Stimulated activated CD4-positive, alpha-beta T cell treated with anti-CD3 and anti-CD28 coated beads, Interleukin-2, amount 100 ng/mL, for 48 hours (primary cell): ENCODE data around the gene HS3ST3B1.
A peak's percentile ranks its signal among the peaks of the same experiment; 100 is the strongest.

Source experiments
- DNase-seq, 2 donors: peaks; one replicate each; pipeline ENCODE4 v3.0.0-alpha.2; 2020

Gene HS3ST3B1

GRCh38 chr17:14355556-14355955 is 54.7 kb downstream of the HS3ST3B1 start:
- no peak for DNase-seq

- DNase-seq: peak in 1 of 2 donors; percentile 17
Observed at GRCh38 chr17:14359163-14360020, 58.5 kb downstream of the HS3ST3B1 start.

- no peak for DNase-seq
Observed at GRCh38 chr17:14360856-14361255, 60.0 kb downstream of the HS3ST3B1 start.

GRCh38 chr17:14361470-14361869 is 60.6 kb downstream of the HS3ST3B1 start:
- no peak for DNase-seq

- DNase-seq: no peak
Observed at GRCh38 chr17:14361945-14362508, 61.1 kb downstream of the HS3ST3B1 start.

GRCh38 chr17:14366199-14366598 is 65.3 kb downstream of the HS3ST3B1 start:
- no peak for DNase-seq

GRCh38 chr17:14372461-14372860 is 71.6 kb downstream of the HS3ST3B1 start:
- no peak for DNase-seq

GRCh38 chr17:14372905-14373613 is 72.2 kb downstream of the HS3ST3B1 start:
- no peak for DNase-seq

- no peak for DNase-seq
Observed at GRCh38 chr17:14373614-14374259, 72.9 kb downstream of the HS3ST3B1 start.

GRCh38 chr17:14374268-14374667 is 73.4 kb downstream of the HS3ST3B1 start:
- DNase-seq: no peak

GRCh38 chr17:14376666-14377065 is 75.8 kb downstream of the HS3ST3B1 start:
- no peak for DNase-seq

GRCh38 chr17:14381606-14382005 is 80.7 kb downstream of the HS3ST3B1 start:
- no peak for DNase-seq

- no peak for DNase-seq
Observed at GRCh38 chr17:14387036-14387435, 86.2 kb downstream of the HS3ST3B1 start.

- no peak for DNase-seq
Observed at GRCh38 chr17:14389681-14390080, 88.8 kb downstream of the HS3ST3B1 start.

- no peak for DNase-seq
Observed at GRCh38 chr17:14393723-14394122, 92.8 kb downstream of the HS3ST3B1 start.

- DNase-seq: no peak
Observed at GRCh38 chr17:14395255-14395654, 94.4 kb downstream of the HS3ST3B1 start.

GRCh38 chr17:14396547-14396946 is 95.7 kb downstream of the HS3ST3B1 start:
- no peak for DNase-seq

- no peak for DNase-seq
Observed at GRCh38 chr17:14398766-14399165, 97.9 kb downstream of the HS3ST3B1 start.
